Measurements from ENCODE around the gene KCNJ12. TPM values are rescaled to one million over a fixed set of nuclear protein-coding genes. Genes with fewer than 3 reads are reported as not detected.
A peak's percentile ranks its signal among the peaks of the same experiment; 100 is the strongest.

Gene KCNJ12
- total RNA-seq, 4 donors from 2014 or later, result 0.94 to 1.7 TPM; not detected in 2

DNA sequence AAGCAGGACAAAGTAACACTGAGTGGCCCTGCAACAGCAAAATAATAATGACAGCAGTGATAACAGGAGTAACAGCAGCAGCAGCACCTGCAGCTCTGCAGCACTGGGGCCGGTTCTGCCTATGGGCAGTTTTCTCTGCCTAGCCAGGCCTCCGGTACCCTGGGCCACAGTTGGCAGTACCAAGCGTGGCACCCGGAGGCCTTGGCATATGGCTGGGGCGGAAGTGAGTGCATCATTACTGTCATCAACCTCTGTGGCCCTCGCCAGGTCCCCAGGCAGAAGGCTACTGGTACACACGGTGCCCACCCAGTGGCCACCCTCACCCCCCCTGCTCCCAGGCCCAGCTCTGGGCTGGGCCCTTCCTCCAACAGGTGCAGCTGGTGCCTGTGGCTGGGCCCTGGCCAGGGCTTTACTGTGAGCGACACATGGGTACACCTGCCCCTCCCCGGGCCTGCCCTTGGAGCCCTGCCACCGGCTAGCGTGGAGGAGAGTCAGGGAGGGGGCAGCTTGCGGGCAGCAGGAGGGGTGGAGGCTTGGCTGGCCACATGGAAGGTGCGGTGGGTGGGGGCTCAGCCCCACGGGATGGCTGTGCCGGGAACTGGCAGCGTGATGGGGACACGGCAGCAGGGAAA, 3.0 kb downstream of the KCNJ12 start:
- no peaks in the 10 kb centered on the region for H3K36me3 ChIP-seq
- peaks cover 0 to 29% (median 13%) of the 10 kb centered on the region in 4 donors for H3K4me1 ChIP-seq
- H3K4me3 ChIP-seq, result no peak overlapping the region
- H3K27ac ChIP-seq, result no peak overlapping the region
- DNase-seq, result peak in 1 of 3 donors; percentile 63
- no peaks in the 10 kb centered on the region for H3K9me3 ChIP-seq
- peaks cover 0 to 21% of the 10 kb centered on the region in 2 donors for H3K27me3 ChIP-seq
- no peak for TF ChIP-seq POLR2A (IDR thresholded peaks at IDR 0.05)
- TF ChIP-seq, protein P1, sequence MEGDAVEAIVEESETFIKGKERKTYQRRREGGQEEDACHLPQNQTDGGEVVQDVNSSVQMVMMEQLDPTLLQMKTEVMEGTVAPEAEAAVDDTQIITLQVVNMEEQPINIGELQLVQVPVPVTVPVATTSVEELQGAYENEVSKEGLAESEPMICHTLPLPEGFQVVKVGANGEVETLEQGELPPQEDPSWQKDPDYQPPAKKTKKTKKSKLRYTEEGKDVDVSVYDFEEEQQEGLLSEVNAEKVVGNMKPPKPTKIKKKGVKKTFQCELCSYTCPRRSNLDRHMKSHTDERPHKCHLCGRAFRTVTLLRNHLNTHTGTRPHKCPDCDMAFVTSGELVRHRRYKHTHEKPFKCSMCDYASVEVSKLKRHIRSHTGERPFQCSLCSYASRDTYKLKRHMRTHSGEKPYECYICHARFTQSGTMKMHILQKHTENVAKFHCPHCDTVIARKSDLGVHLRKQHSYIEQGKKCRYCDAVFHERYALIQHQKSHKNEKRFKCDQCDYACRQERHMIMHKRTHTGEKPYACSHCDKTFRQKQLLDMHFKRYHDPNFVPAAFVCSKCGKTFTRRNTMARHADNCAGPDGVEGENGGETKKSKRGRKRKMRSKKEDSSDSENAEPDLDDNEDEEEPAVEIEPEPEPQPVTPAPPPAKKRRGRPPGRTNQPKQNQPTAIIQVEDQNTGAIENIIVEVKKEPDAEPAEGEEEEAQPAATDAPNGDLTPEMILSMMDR (IDR thresholded peaks at IDR 0.05), result no peak

DNA sequence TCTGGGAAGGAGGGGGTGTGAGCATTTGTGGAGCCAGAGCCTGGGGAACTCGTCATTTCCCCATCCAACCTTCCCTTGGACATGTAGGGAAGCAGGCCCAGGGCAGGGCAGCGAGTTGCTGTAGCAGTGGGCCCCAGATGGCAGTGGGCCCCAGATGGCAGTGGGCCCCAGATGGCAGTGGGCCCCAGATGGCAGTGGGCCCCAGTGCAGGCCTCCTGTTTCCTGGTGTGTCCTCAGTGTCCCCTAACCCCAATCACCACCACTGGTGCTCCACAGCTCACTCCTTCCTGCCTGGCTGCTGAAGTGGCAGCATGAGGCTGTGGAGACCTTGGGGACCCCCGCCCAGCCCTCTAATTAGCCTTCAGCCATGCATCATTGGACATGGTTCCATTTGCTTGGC, 4.5 kb downstream of the KCNJ12 start:
- no peak overlapping the region for H3K27ac ChIP-seq
- no peaks in the 10 kb centered on the region for H3K9me3 ChIP-seq
- H3K36me3 ChIP-seq, result no peaks in the 10 kb centered on the region
- H3K4me3 ChIP-seq, result no peak overlapping the region
- H3K4me1 ChIP-seq, result peaks cover 0 to 29% (median 13%) of the 10 kb centered on the region in 4 donors
- no peak for DNase-seq
- TF ChIP-seq, protein P1 (IDR thresholded peaks at IDR 0.05), result no peak
- TF ChIP-seq POLR2A (IDR thresholded peaks at IDR 0.05), result no peak
- H3K27me3 ChIP-seq, result peaks cover 0 to 21% of the 10 kb centered on the region in 2 donors

DNA sequence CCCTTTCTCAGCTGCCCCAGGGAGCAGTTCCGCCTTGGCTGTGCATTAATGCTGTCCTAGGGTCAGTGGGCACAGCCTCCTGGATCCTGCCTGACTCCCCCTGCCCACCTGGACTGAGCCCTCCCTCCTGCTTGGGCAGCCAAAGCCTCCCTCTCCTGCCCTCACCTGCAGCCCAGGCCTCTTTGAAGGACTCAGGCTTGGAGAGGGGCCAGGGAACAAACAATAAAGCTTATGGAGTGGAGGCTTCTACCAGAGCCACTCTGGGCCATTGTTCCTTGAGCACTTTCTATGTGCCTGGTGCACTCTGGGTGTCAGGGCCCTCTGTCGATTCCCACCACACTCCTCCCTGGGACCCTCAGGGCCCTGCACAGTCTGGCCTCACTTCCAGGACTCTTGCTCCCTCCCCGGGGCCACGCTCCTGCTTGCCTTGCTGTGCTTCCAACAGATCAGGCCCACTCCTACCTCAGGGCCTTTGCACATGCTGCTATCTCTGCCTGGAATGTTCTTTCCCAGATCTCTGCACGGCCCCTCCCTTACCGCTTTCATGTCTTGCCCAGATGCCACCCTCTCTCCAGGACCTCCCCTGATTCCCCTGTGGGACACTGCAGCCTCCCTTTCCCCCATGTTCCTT, 5.0 kb downstream of the KCNJ12 start:
- Histone ChIP-seq H3K4me1 (peaks cover 0 to 24% (median 13%) of the 10 kb centered on the region in 4 donors), H3K36me3 (no peaks in the 10 kb centered on the region), H3K9me3 (no peaks in the 10 kb centered on the region), H3K4me3 (no peak overlapping the region), H3K27me3 (peaks cover 0 to 20% of the 10 kb centered on the region in 2 donors), H3K27ac (no peak overlapping the region)
- TF ChIP-seq, protein P1 (IDR thresholded peaks at IDR 0.05), result no peak
- no peak for TF ChIP-seq POLR2A (IDR thresholded peaks at IDR 0.05)
- DNase-seq, result no peak

DNA sequence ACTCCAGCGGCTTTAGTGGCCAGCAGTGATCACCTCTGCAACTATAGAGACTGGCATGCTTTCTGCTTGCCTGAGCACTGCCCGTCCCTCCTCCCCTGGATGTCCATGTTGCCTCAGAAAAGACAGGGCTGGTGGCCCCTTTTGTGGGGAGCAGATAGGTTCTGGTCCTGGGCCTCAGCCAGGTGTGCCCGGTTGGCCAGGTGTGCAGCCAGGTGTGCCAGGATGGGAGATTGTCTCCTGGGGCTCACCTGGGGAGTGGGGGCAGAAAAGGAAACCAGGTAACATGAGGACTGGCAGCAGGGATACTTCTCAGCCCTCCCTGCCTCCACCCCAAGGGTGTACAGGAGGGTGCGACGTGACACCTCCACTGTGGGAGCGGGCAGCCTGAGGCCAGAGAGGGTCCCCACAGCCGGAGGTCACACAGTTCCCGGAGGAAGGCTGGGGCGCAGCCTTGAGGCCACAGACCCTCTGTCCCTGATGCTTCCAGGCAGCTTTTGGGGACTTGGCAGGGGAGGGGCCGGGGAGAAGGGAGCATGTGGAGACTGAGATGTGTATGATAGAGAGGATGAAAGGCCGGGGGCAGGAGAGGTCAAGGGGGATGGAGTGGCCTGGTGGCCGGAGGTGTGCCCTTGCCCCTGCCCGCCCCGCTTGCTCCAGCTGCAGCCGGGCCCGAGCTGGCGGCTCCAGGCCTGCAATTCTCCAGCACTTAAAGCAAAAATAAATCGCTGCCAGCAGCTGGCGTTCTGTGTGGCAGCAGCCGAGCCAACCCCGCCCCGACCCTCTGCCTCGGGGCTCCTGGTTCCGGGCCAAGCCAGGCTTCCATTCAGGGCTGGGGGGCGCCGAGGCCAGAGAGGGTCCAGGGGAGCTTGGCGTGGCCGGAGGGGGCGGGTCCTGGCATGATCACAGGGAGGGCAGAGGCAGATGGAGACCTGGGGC, 6.7 kb downstream of the KCNJ12 start:
- H3K36me3 ChIP-seq, result no peaks in the 10 kb centered on the region
- H3K4me1 ChIP-seq, result peaks cover 0 to 8% (median 4%) of the 10 kb centered on the region in 4 donors
- peaks cover 0 to 9% of the 10 kb centered on the region in 2 donors for H3K27me3 ChIP-seq
- no peak for TF ChIP-seq POLR2A (IDR thresholded peaks at IDR 0.05)
- TF ChIP-seq, protein P1 (IDR thresholded peaks at IDR 0.05), result no peak
- DNase-seq, result no peak
- H3K9me3 ChIP-seq, result no peaks in the 10 kb centered on the region
- no peak overlapping the region for H3K4me3 ChIP-seq
- H3K27ac ChIP-seq, result no peak overlapping the region

DNA sequence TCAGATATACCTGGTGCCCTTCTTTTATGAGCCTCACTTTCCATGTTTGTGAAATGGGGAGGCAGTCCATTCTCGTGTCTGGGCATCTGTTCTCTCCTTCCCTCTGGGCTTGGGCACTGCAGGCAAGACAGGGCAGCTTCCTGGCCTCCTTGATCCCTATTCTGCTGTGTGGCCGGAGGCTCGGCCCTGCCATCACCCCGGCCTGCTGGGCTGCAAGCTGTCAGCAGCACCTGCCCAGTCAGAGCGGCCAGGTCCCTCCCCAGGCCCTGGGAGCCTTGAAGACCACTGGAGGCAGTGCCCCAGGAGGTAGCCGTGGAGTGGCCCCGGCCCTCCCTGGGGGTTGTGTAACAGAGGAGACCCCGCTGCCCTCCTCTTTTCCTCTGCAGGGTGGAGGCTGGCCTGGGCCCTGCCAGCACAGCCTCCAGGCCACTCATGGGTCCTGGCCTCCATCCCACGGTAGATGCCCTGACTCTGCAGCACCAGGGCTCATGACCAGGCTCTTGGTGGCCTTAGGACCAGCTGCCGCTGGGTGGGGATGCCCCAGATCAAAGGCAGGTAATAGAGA, 9.2 kb downstream of the KCNJ12 start:
- no peaks in the 10 kb centered on the region for H3K9me3 ChIP-seq
- no peaks in the 10 kb centered on the region for H3K36me3 ChIP-seq
- H3K27me3 ChIP-seq, result no peaks in the 10 kb centered on the region
- no peak overlapping the region for H3K4me3 ChIP-seq
- H3K4me1 ChIP-seq, result no peaks in the 10 kb centered on the region
- no peak for DNase-seq
- no peak overlapping the region for H3K27ac ChIP-seq
- TF ChIP-seq, protein P1 (IDR thresholded peaks at IDR 0.05), result no peak
- no peak for TF ChIP-seq POLR2A (IDR thresholded peaks at IDR 0.05)

All from Peyer's patch (tissue), 4 donors.